Measurements from ENCODE around the gene TUB. TPM values are rescaled to one million over a fixed set of nuclear protein-coding genes. Genes with fewer than 3 reads are reported as not detected.

The TUB gene
- polyA plus RNA-seq, 1 of the 3 experiments (the other 2 are of a cell fraction), result 11.3 TPM

GRCh38 chr11:8070417-8071115 is 10.4 kb upstream of the TUB start:
- Histone ChIP-seq H3K36me3 (replicated peaks in 1 of 2; ENCODE audit: control insufficient read depth in 1 of 2, insufficient read depth in 2 of 2, low read length in 1 of 2) (no peaks in the 10 kb centered on the region), H3K9me2 (no peaks in the 10 kb centered on the region), H3F3A (replicated peaks; ENCODE audit: insufficient read depth) (peaks cover 36% of the 10 kb centered on the region), H3K27me3 (ENCODE audit: insufficient read depth) (no peaks in the 10 kb centered on the region; the same call in 1 of the 2 replicates), H3K4me2 (no peak overlapping the region), H3K9me3 (no peaks in the 10 kb centered on the region), H2AFZ (ENCODE audit: low read depth) (no peak overlapping the region), H3K9ac (no peak overlapping the region), H4K20me1 (ENCODE audit: insufficient read depth) (no peaks in the 10 kb centered on the region), H3K4me1 (ENCODE audit: control insufficient read depth in 1 of 2, insufficient read depth in 2 of 2, low read depth in 1 of 2, low read length in 1 of 2) (peaks cover 17 to 50% of the 10 kb centered on the region in 2 experiments), H3K27ac (ENCODE audit: low read depth in 2 of 2, low read length in 1 of 2) (peak overlapping the region in 1 of 2 experiments; percentile 99; a peak in 2 of 4 replicates), H3K79me2 (ENCODE audit: insufficient read depth) (no peaks in the 10 kb centered on the region), H3K4me3 (ENCODE audit: low read depth in 2 of 2, low read length in 1 of 2) (no peak overlapping the region)
- ChIA-PET POLR2A (no interaction called here), CTCF (interaction anchor here (1.0 to 11.8 kb wide), 11 partner anchors 9 to 164 kb away, joined by 3 to 230 read pairs (median 5); partner anchors contain the start of gene TUB)
- 59% methylated on average over 3 of the region's 3 CpGs for WGBS (ENCODE audit: low lambda C conversion rate)
- peak; percentile 63 for TF ChIP-seq SMC3 (IDR thresholded peaks at IDR 0.05; ENCODE audit: low read depth, low read length)
- peak; percentile 87 for TF ChIP-seq RAD21 (IDR thresholded peaks at IDR 0.05; ENCODE audit: low read length)
- peak; percentile 59 for TF ChIP-seq CTCF (IDR thresholded peaks at IDR 0.05)
- TF ChIP-seq IRF3 (IDR thresholded peaks at IDR 0.05; ENCODE audit: low read depth, low read length), result no peak
- DNase-seq, result peak; percentile 73

GRCh38 chr11:8071616-8072581 is 9.1 kb upstream of the TUB start:
- DNase-seq, result no peak
- 80% methylated on average over 10 of the region's 18 CpGs for WGBS (ENCODE audit: low lambda C conversion rate)
- Histone ChIP-seq H3F3A (replicated peaks; ENCODE audit: insufficient read depth) (peaks cover 37% of the 10 kb centered on the region), H3K79me2 (ENCODE audit: insufficient read depth) (no peaks in the 10 kb centered on the region), H3K4me2 (no peak overlapping the region), H3K4me3 (ENCODE audit: low read depth in 2 of 2, low read length in 1 of 2) (no peak overlapping the region), H3K9ac (no peak overlapping the region), H3K9me2 (no peaks in the 10 kb centered on the region), H4K20me1 (ENCODE audit: insufficient read depth) (no peaks in the 10 kb centered on the region), H3K27me3 (ENCODE audit: insufficient read depth) (no peaks in the 10 kb centered on the region; the same call in 1 of the 2 replicates), H3K4me1 (ENCODE audit: control insufficient read depth in 1 of 2, insufficient read depth in 2 of 2, low read depth in 1 of 2, low read length in 1 of 2) (peaks cover 19 to 37% of the 10 kb centered on the region in 2 experiments), H3K27ac (ENCODE audit: low read depth in 2 of 2, low read length in 1 of 2) (no peak overlapping the region), H3K36me3 (replicated peaks in 1 of 2; ENCODE audit: control insufficient read depth in 1 of 2, insufficient read depth in 2 of 2, low read length in 1 of 2) (no peaks in the 10 kb centered on the region), H3K9me3 (no peaks in the 10 kb centered on the region), H2AFZ (ENCODE audit: low read depth) (no peak overlapping the region)
- TF ChIP-seq ZBTB33 (IDR thresholded peaks at IDR 0.05; ENCODE audit: borderline replicate concordance, low read depth) (no peak), JUND (IDR thresholded peaks at IDR 0.05) (no peak), GATA2 (CRISPR knock-in tag; IDR thresholded peaks at IDR 0.05) (no peak), RCOR1 (IDR thresholded peaks at IDR 0.05; ENCODE audit: low read length) (no peak), RXRA (IDR thresholded peaks at IDR 0.05; ENCODE audit: borderline replicate concordance, low read depth) (no peak), REST (IDR thresholded peaks at IDR 0.05; ENCODE audit: low read depth, low read length) (no peak)
- ChIA-PET CTCF (interaction anchor here (0.6 to 11.8 kb wide), 13 partner anchors 7 to 495 kb away, joined by 3 to 230 read pairs (median 4); partner anchors contain the start of gene TUB), POLR2A (interaction anchor here (0.5 kb wide), 1 partner anchor 39 kb away, joined by 3 read pairs; no protein-coding TSS in a partner anchor)

Data from SK-N-SH (cell line).